Suprapubic skin (tissue), 4 donors: ENCODE results near the gene USHBP1. TPM values are rescaled to one million over a fixed set of nuclear protein-coding genes. Genes with fewer than 3 reads are reported as not detected.

Experiments used
- DNase-seq, 2 donors: peaks; one replicate each; pipeline ENCODE4 v3.0.0-alpha.2; 2019; ENCODE audit warnings: low spot score in 2 of 2
- H3K27ac ChIP-seq: fragments of 200-600 bp; sonication (generic); one replicate; pipeline ENCODE4 v1.5.1; 2019
- H3K27me3 ChIP-seq: fragments of 200-600 bp; sonication (generic); one replicate; pipeline ENCODE4 v1.5.1; 2019
- H3K36me3 ChIP-seq: fragments of 200-600 bp; sonication (generic); one replicate; pipeline ENCODE4 v1.5.1; 2019
- H3K4me1 ChIP-seq: fragments of 200-600 bp; sonication (generic); one replicate; pipeline ENCODE4 v1.5.1; 2019
- H3K4me3 ChIP-seq: fragments of 200-600 bp; sonication (generic); one replicate; pipeline ENCODE4 v1.5.1; 2019; ENCODE audit warnings: mild to moderate bottlenecking
- H3K9me3 ChIP-seq: fragments of 200-600 bp; sonication (generic); one replicate; pipeline ENCODE4 v1.5.1; 2019
- EP300 ChIP-seq: sonication (generic); formaldehyde crosslinking; IDR thresholded peaks from one replicate; pipeline ENCODE4 v1.6.1; 2017; ENCODE audit warnings: antibody characterized with exemption
- POLR2A ChIP-seq, 2 donors: fragments of 450-650 bp; IDR thresholded peaks; one replicate each; pipeline ENCODE4 v1.6.1; 2017; ENCODE audit warnings: antibody characterized with exemption in 2 of 2, mild to moderate bottlenecking in 2 of 2, moderate library complexity in 2 of 2
- POLR2AphosphoS5 ChIP-seq, 3 donors: sonication (generic); formaldehyde crosslinking; IDR thresholded peaks; one replicate each; pipeline ENCODE4 v1.6.1; 2017; ENCODE audit warnings: antibody characterized with exemption in 3 of 3
- WGBS: methylation state at CpG from one replicate; pipeline ENCODE4 v1.1.5; 2018; 5-methylcytosine and 5-hydroxymethylcytosine counted together
- total RNA-seq, 4 donors: library from RNA; depleted of rRNA; stranded (reverse); fragments of >200 nt; gene quantifications; one replicate each; pipeline ENCODE4 v1.1.0, GENCODE V29; 2016
- TF ChIP-seq, protein P1 (sequence below), 2 donors: fragments of 200-600 bp in 1 of 2; fragments of 450-650 bp in 1 of 2; sonication (generic) in 1 of 2; IDR thresholded peaks; one replicate each; pipeline ENCODE4 v1.5.1; 2016 to 2019; ENCODE audit warnings: antibody characterized with exemption in 2 of 2, mild to moderate bottlenecking in 1 of 2, moderate library complexity in 1 of 2

The USHBP1 gene
- total RNA-seq, 4 donors from 2014 or later = 1.2 to 8.4 (median 2.1) TPM

DNA sequence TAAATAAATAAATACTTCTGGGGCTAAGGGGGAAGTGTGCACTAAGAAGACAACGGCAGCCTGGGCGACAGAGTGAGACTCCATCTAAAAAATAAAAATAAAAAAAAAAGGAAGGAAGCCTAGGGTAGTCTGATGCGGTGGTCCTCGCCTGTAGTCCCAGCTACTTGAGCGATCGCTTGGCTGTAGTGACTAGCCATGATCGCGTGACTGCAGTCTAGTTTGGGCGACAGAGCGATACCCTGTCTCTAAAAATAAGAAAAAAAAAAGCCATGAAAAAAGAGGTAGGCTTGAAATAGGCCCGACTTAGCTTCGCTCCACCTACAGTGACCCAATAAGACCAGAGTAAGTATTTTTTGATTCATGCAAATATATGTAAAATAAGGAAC, 2.0 kb upstream of the USHBP1 start:
- Histone ChIP-seq H3K36me3 (peaks cover 18% of the 10 kb centered on the region), H3K27ac (no peak overlapping the region), H3K9me3 (no peaks in the 10 kb centered on the region), H3K4me3 (no peak overlapping the region), H3K4me1 (peaks cover 16% of the 10 kb centered on the region), H3K27me3 (no peaks in the 10 kb centered on the region)
- no peak for DNase-seq
- TF ChIP-seq EP300 = no peak
- TF ChIP-seq POLR2A (IDR thresholded peaks at IDR 0.05) = no peak
- WGBS = 75% methylated on average over 12 of the region's 12 CpGs

DNA sequence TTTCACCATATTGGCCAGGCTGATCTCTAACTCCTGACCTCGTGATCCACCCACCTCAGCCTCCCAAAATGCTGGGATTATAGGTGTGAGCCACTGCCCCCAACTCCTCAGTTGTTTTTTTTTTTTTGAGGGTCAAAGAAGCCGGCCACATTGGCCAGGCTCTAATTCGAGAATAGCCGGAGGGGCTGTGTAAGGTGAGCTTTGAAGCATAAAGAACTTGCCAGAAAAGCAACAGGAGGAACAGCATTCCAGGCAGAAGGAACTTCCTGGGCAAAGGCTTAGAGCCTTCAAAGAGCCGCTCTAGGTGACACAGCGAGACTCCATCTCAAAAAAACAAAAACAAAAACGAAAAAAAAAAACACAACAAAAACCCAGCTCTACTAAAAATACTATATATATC, 1.5 kb upstream of the USHBP1 start:
- H3K4me1 ChIP-seq = peaks cover 16% of the 10 kb centered on the region
- DNase-seq = no peak
- peaks cover 12% of the 10 kb centered on the region for H3K36me3 ChIP-seq
- no peak overlapping the region for H3K4me3 ChIP-seq
- no peak overlapping the region for H3K27ac ChIP-seq
- TF ChIP-seq POLR2A (IDR thresholded peaks at IDR 0.05) (no peak), POLR2AphosphoS5 (IDR thresholded peaks at IDR 0.05) (no peak), EP300 (no peak)
- TF ChIP-seq, protein P1, sequence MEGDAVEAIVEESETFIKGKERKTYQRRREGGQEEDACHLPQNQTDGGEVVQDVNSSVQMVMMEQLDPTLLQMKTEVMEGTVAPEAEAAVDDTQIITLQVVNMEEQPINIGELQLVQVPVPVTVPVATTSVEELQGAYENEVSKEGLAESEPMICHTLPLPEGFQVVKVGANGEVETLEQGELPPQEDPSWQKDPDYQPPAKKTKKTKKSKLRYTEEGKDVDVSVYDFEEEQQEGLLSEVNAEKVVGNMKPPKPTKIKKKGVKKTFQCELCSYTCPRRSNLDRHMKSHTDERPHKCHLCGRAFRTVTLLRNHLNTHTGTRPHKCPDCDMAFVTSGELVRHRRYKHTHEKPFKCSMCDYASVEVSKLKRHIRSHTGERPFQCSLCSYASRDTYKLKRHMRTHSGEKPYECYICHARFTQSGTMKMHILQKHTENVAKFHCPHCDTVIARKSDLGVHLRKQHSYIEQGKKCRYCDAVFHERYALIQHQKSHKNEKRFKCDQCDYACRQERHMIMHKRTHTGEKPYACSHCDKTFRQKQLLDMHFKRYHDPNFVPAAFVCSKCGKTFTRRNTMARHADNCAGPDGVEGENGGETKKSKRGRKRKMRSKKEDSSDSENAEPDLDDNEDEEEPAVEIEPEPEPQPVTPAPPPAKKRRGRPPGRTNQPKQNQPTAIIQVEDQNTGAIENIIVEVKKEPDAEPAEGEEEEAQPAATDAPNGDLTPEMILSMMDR (IDR thresholded peaks at IDR 0.05) = no peak
- 77% methylated on average over 7 of the region's 7 CpGs for WGBS
- no peaks in the 10 kb centered on the region for H3K27me3 ChIP-seq
- H3K9me3 ChIP-seq = no peaks in the 10 kb centered on the region

DNA sequence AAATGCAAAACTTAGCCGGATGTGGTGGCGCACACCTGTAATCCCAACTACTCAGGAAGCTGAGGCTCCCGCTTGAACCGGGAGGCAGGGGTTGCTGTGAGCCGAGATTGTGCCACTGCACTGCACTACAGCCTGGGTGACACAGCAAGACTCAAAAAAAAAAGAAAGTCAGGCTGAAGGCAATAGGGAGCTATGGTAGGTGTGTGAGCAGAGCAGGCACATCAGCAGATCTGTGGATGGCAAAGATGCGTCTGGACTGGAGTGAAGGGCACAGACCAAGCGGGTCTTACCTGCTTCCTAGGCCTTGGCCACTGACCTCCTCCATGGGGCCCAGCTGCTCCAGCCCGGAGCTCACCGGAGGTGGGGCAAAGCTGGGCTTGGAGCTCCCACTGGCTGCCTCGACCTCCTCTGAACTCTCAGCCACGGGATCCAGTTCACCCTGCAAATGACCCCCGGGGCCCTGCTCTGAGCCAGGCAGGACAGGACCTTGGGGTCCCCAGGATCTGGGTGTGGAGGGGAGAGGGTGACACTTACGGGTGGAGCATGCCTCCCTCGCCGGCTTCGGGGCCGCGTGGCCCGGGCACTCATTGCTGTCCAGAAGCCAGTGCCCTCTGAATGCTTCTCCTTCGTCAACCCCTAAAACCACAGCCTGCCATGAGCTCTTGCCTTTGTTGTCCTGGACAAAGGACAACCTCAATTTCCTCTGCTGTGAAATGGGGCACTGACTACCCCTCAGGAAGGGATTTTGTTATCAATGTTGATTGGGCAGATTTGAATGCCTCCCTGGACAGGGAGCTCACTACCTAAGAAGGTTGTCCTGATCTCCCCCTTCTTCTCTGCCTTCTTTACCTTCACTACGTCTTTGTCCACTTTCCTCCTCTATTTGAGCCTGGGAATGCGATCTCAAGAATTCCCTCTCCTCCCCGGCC, 569 bp downstream of the USHBP1 start:
- H3K36me3 ChIP-seq = no peaks in the 10 kb centered on the region
- H3K4me1 ChIP-seq = peaks cover 16% of the 10 kb centered on the region
- 73% methylated on average over 11 of the region's 23 CpGs for WGBS
- TF ChIP-seq, protein P1 (IDR thresholded peaks at IDR 0.05) = no peak
- no peak for TF ChIP-seq POLR2A (IDR thresholded peaks at IDR 0.05)
- no peak for TF ChIP-seq EP300
- TF ChIP-seq POLR2AphosphoS5 (IDR thresholded peaks at IDR 0.05) = no peak
- no peaks in the 10 kb centered on the region for H3K9me3 ChIP-seq
- H3K27me3 ChIP-seq = no peaks in the 10 kb centered on the region
- H3K4me3 ChIP-seq = peak overlapping the region; percentile 26
- no peak for DNase-seq
- H3K27ac ChIP-seq = no peak overlapping the region

DNA sequence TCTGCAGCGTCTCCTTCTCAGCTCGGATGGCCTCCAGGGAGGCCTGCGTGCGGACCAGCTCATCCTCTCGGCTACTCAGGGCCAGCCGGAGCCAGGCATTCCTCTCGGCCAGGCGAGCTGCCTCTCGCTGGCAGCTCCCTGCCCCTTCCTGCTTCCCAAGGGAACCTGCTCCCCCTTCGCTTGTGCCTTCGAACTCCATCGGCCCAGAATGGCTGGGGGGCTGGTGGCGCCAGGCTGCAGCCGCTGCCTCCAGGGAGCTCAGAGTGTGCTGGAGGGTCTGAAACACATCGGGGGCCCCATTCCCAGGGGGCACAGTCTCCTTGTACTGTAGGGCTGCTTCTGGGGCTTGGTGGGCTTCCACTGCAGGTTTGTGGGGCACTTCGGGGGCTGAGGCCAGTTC, 2.0 kb downstream of the USHBP1 start:
- H3K27me3 ChIP-seq = no peaks in the 10 kb centered on the region
- peaks cover 5% of the 10 kb centered on the region for H3K4me1 ChIP-seq
- H3K9me3 ChIP-seq = no peaks in the 10 kb centered on the region
- no peak overlapping the region for H3K4me3 ChIP-seq
- no peak for DNase-seq
- no peaks in the 10 kb centered on the region for H3K36me3 ChIP-seq
- no peak overlapping the region for H3K27ac ChIP-seq
- no peak for TF ChIP-seq POLR2A (IDR thresholded peaks at IDR 0.05)
- TF ChIP-seq EP300 = no peak
- TF ChIP-seq POLR2AphosphoS5 (IDR thresholded peaks at IDR 0.05) = no peak
- TF ChIP-seq, protein P1 (IDR thresholded peaks at IDR 0.05) = no peak
- WGBS = 51% methylated on average over 3 of the region's 16 CpGs

DNA sequence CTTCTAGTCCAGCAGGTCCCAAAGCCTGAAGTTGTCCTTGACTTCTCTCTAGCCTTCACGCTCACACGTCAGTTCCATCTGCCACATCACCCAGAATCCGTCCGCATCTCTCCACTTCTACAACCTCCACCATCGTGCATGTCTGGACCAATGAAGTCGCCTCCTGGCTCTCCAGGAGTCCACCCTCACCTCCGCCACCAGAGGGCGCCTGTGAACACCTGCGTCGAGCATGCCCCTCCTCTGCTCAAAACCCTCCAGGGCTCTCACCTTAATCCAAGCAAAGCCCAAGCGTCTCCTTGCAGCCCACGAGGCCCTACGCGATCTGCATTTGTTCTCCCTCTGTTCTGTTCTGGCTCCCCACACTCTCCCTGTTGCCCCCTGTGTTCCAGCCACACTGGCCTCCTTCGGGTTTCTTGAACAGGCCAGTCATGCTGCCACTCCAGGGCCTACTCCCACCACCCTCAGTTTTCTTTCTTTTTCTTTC, 3.7 kb downstream of the USHBP1 start:
- H3K36me3 ChIP-seq = no peaks in the 10 kb centered on the region
- DNase-seq = peak in 1 of 2 donors; percentile 88
- no peaks in the 10 kb centered on the region for H3K4me1 ChIP-seq
- H3K27ac ChIP-seq = no peak overlapping the region
- H3K4me3 ChIP-seq = no peak overlapping the region
- no peaks in the 10 kb centered on the region for H3K27me3 ChIP-seq
- 16% methylated on average over 15 of the region's 15 CpGs for WGBS
- H3K9me3 ChIP-seq = no peaks in the 10 kb centered on the region
- TF ChIP-seq POLR2A (IDR thresholded peaks at IDR 0.05) = no peak
- TF ChIP-seq, protein P1 (IDR thresholded peaks at IDR 0.05) = peak; percentile 60 to 90
